Activated T-helper 1 cell treated with Interleukin-2 at 50 U/mL for 16 hours (primary cell): ENCODE data around the gene ATG7.

ENCODE experiments used
- DNase-seq: peaks from one replicate; pipeline ENCODE4 v3.0.0-alpha.2; 2020; ENCODE audit warnings: low read depth

The ATG7 gene

DNA sequence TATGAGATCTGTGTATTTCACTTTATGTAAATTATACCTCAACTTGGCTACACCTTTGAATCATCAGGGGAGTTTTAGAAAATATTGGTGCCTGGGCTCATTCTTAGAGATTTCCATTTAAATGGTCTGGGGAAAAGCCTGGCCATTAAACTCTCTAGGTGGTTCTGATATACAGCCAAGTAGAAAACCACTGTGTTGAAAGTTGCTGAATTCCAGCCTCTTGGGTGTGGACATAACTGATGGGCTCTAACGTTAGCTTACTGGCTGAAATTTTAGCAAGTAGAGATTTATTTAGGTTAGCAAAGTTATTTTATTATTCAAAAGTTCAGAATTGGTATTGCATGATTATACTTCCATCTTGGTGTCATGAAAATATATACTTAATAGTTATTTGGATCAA is 84.1 kb downstream of the ATG7 start:
- no peak for DNase-seq

- DNase-seq: no peak
Measured at GRCh38 chr3:11362600-11362999, 90.4 kb downstream of the ATG7 start.

- DNase-seq: no peak
Measured at GRCh38 chr3:11363715-11364114, 91.5 kb downstream of the ATG7 start.

GRCh38 chr3:11364181-11364580 is 92.0 kb downstream of the ATG7 start:
- DNase-seq: no peak

DNA sequence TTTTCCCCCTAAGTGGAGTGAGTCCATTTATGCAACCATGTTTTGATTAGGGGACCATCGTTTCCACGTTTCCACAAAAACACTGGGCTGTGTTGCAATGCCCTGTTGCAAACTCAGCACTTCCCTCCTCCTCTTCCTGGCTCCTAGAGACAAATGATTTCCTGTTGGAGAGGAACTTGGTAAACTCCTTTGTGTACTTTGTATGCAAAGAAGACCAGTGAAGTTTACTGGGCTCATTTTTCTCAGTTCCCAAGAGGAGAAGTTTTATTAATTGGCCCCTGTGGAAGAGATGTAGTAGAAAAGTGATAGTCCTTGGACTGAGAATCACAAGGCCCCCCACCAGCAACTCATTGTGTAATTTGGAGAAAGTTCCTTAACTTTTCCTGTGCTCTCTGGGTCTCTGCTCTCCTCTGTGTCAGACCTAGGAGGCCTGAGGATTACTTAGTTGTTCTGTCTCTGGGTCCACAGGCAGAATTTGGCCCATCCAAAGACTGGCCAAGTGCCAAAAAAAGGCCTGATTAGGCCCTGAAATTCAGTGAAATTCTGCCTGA is 95.0 kb downstream of the ATG7 start:
- DNase-seq: no peak

GRCh38 chr3:11370191-11370590 is 98.0 kb downstream of the ATG7 start:
- DNase-seq: no peak

GRCh38 chr3:11370966-11371365 is 98.8 kb downstream of the ATG7 start:
- DNase-seq: no peak

GRCh38 chr3:11371747-11372146 is 99.5 kb downstream of the ATG7 start:
- no peak for DNase-seq

GRCh38 chr3:11373235-11373634 is 101.0 kb downstream of the ATG7 start:
- no peak for DNase-seq

GRCh38 chr3:11373654-11374053 is 101.5 kb downstream of the ATG7 start:
- DNase-seq: no peak

- no peak for DNase-seq
Measured at GRCh38 chr3:11375333-11376088, 103.3 kb downstream of the ATG7 start.

- no peak for DNase-seq
Measured at GRCh38 chr3:11377719-11378118, 105.5 kb downstream of the ATG7 start.

- DNase-seq: no peak
Measured at GRCh38 chr3:11379238-11379823, 107.1 kb downstream of the ATG7 start.

GRCh38 chr3:11379824-11380701 is 107.9 kb downstream of the ATG7 start:
- DNase-seq: no peak

DNA sequence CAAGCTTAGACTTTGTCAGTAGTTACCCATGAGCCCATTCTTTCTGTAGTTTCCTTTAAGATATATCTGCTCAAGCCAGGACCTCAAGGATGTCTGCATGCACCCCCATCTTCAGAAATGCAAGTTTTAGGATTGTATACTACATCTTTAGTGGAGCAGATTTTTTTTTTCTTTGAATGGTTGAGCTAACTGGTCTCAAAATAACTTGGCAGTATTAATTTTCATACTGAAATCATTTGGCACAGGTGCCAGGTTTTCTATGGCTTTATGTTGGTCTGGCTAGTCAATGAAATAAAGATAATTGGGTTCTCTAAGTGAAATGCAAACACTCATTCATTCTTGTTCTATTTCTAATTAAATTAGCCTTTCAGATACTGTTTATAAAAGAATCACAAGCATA is 108.9 kb downstream of the ATG7 start:
- no peak for DNase-seq

- DNase-seq: no peak
Measured at GRCh38 chr3:11381563-11381962, 109.4 kb downstream of the ATG7 start.

DNA sequence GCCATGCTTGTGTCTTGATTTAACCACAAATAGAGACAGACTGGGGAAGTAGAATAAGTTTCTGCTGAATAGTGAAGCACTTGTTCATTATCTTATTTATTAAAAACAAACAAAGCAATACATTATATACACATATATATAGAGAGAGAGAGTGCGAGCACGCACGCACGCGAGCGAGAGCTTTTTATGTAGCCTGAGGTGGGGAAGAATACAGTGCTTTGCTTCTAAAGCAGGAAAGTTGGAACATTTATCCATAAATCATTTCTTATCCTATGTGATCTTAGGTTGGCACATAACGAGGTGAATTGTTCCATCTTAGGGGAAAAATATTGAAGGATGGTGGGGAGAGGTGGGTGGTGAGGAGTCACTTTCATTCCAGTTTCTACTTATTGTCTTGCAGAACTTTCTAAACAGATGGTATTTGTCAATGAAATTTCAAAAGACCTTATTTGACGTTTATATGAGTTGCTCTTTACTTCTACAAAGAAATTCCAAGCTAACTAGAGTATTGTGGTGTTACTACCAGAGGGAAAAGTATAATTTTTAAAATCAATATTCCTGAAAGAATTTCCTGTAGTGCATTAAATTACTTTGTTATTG is 110.0 kb downstream of the ATG7 start:
- DNase-seq: no peak

DNA sequence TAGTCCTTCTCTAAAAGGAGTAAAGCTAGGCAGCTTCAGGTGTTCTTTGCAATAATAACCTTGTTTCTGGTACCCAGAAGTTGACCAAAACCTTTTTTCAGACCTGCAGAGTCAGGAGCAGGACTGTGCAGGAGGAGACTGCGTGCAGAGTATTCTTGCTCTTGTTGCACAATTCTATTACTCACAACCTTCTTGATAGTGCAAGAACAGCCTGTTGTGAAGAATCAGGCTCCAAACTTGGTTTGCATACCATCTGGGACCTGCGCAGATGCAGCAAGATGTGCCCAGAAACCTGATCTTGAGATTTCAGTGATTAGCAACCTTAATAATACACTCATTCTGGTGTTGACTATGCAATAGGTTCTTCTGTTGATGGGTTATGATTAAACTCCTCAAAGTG is 111.9 kb downstream of the ATG7 start:
- no peak for DNase-seq

GRCh38 chr3:11385326-11385725 is 113.1 kb downstream of the ATG7 start:
- DNase-seq: no peak

GRCh38 chr3:11385891-11386290 is 113.7 kb downstream of the ATG7 start:
- no peak for DNase-seq

- DNase-seq: no peak
Measured at GRCh38 chr3:11386465-11387113, 114.4 kb downstream of the ATG7 start.
